ENCODE measurements around the gene MGST2. TPM values are rescaled to one million over a fixed set of nuclear protein-coding genes. Genes with fewer than 3 reads are reported as not detected.

MGST2 gene
- polyA plus RNA-seq, 1 donor (not counting 4 experiments of a cell fraction or from before 2014, with no cell fraction given): 57.6 TPM

DNA sequence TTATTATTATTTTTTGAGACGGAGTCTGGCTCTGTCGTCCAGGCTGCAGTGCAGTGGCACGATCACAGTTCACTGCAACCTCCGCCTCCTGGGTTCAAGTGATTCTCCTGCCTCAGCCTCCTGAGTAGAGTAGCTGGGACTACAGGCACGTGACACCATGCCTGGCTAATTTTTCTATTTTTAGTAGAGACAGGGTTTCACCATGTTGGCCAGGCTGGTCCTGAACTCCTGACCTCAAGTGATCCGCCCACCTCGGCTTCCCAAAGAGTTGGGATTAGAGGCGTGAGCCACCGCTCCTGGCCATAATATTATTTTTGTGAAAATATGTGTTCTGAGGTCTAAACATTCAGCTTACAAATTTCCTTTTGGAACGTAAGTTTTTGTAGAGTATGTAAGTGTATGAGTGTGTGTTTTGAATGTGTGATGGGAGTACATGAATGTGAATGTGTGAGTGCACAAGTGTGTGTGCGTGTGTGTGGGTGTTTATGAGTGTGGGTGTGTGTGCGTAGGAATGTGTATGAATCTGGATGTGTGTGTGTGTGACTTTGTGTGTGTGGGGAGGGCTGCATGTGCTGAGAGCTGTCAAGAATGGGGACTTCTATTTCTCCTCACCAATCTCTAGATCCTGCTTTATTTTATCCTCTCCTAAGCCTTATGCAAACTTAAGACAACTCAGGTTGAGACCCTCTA lies 5.7 kb upstream of the MGST2 start:
- H3K4me1 ChIP-seq (ENCODE audit: control insufficient read depth, extremely low read depth, insufficient read depth, low read length): peaks cover 23% of the 10 kb centered on the region

GRCh38 chr4:139660568-139661043 lies 5.0 kb upstream of the MGST2 start:
- no peak overlapping the region for H3K4me3 ChIP-seq (ENCODE audit: control insufficient read depth in 2 of 3, extremely low read depth in 1 of 3, insufficient read depth in 2 of 3, low read depth in 1 of 3, low read length in 3 of 3)

More for the DNA sequence above, 5.7 kb upstream of the MGST2 start:
- Histone ChIP-seq H3K36me3 (ENCODE audit: control insufficient read depth in 2 of 2, extremely low read depth in 1 of 2, insufficient read depth in 2 of 2, low read length in 2 of 2) (no peaks in the 10 kb centered on the region), H3K9me1 (ENCODE audit: control insufficient read depth, extremely low read depth, insufficient read depth, low read length) (no peaks in the 10 kb centered on the region), H3K27me3 (ENCODE audit: control insufficient read depth, extremely low read depth, insufficient read depth, low read length) (no peaks in the 10 kb centered on the region), H3K4me3 (ENCODE audit: control insufficient read depth in 2 of 3, extremely low read depth in 1 of 3, insufficient read depth in 2 of 3, low read depth in 1 of 3, low read length in 3 of 3) (no peak overlapping the region), H3K9ac (ENCODE audit: control insufficient read depth, extremely low read depth, insufficient read depth, low read length) (no peak overlapping the region), H3K4me2 (ENCODE audit: control insufficient read depth, extremely low read depth, insufficient read depth, low read depth, low read length) (no peak overlapping the region), H3K9me3 (ENCODE audit: control insufficient read depth, low read depth, low read length) (no peaks in the 10 kb centered on the region), H4K20me1 (ENCODE audit: control insufficient read depth, extremely low read depth, insufficient read depth, low read length) (no peaks in the 10 kb centered on the region), H3K79me2 (ENCODE audit: control insufficient read depth, insufficient read depth, low read length) (no peaks in the 10 kb centered on the region), H3K27ac (ENCODE audit: control insufficient read depth, insufficient read depth, low read length) (no peak overlapping the region), H2AFZ (ENCODE audit: control insufficient read depth, low read length) (no peak overlapping the region)
- FAIRE-seq (no peak), DNase-seq (ENCODE audit: low read depth, low spot score) (no peak)
- TF ChIP-seq, protein P1, sequence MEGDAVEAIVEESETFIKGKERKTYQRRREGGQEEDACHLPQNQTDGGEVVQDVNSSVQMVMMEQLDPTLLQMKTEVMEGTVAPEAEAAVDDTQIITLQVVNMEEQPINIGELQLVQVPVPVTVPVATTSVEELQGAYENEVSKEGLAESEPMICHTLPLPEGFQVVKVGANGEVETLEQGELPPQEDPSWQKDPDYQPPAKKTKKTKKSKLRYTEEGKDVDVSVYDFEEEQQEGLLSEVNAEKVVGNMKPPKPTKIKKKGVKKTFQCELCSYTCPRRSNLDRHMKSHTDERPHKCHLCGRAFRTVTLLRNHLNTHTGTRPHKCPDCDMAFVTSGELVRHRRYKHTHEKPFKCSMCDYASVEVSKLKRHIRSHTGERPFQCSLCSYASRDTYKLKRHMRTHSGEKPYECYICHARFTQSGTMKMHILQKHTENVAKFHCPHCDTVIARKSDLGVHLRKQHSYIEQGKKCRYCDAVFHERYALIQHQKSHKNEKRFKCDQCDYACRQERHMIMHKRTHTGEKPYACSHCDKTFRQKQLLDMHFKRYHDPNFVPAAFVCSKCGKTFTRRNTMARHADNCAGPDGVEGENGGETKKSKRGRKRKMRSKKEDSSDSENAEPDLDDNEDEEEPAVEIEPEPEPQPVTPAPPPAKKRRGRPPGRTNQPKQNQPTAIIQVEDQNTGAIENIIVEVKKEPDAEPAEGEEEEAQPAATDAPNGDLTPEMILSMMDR (optimal IDR thresholded peaks at IDR 0.05 in 1 of 3, IDR thresholded peaks at IDR 0.05 in 1 of 3, conservative IDR thresholded peaks at IDR 0.05 in 1 of 3; ENCODE audit: extremely low read depth in 1 of 3, insufficient read depth in 2 of 3, low read length in 3 of 3): no peak
- no peak for TF ChIP-seq EZH2 (IDR thresholded peaks at IDR 0.05; ENCODE audit: low read length)
- dilution Hi-C loops (cut with MboI; ENCODE audit: extremely low pct_ligation_motif_present, low sequenced_read_pairs): no loop called here

More at GRCh38 chr4:139660568-139661043, 5.0 kb upstream of the MGST2 start:
- Histone ChIP-seq H3K27ac (ENCODE audit: control insufficient read depth, insufficient read depth, low read length) (no peak overlapping the region), H3K36me3 (ENCODE audit: control insufficient read depth in 2 of 2, extremely low read depth in 1 of 2, insufficient read depth in 2 of 2, low read length in 2 of 2) (no peaks in the 10 kb centered on the region), H3K9me3 (ENCODE audit: control insufficient read depth, low read depth, low read length) (no peaks in the 10 kb centered on the region), H3K9me1 (ENCODE audit: control insufficient read depth, extremely low read depth, insufficient read depth, low read length) (no peaks in the 10 kb centered on the region), H3K4me1 (ENCODE audit: control insufficient read depth, extremely low read depth, insufficient read depth, low read length) (peaks cover 26% of the 10 kb centered on the region), H4K20me1 (ENCODE audit: control insufficient read depth, extremely low read depth, insufficient read depth, low read length) (no peaks in the 10 kb centered on the region), H3K4me2 (ENCODE audit: control insufficient read depth, extremely low read depth, insufficient read depth, low read depth, low read length) (no peak overlapping the region), H3K27me3 (ENCODE audit: control insufficient read depth, extremely low read depth, insufficient read depth, low read length) (no peaks in the 10 kb centered on the region), H3K9ac (ENCODE audit: control insufficient read depth, extremely low read depth, insufficient read depth, low read length) (no peak overlapping the region), H3K79me2 (ENCODE audit: control insufficient read depth, insufficient read depth, low read length) (no peaks in the 10 kb centered on the region), H2AFZ (ENCODE audit: control insufficient read depth, low read length) (no peak overlapping the region)
- no peak for FAIRE-seq
- dilution Hi-C loops (cut with MboI; ENCODE audit: extremely low pct_ligation_motif_present, low sequenced_read_pairs): no loop called here
- no peak for TF ChIP-seq EZH2 (IDR thresholded peaks at IDR 0.05; ENCODE audit: low read length)
- no peak for DNase-seq (ENCODE audit: low read depth, low spot score)

Data from keratinocyte (primary cell).